Fibroblast of pulmonary artery (primary cell): ENCODE data around the gene PGM2L1.

Experiments
- DNase-seq: peaks from one replicate; pipeline ENCODE4 v3.0.0-alpha.2; 2010; ENCODE audit warnings: low read depth
- H3K4me3 ChIP-seq: replicated peaks from 2 replicates; pipeline ENCODE4 v1.5.1; 2011; ENCODE audit warnings: low read depth, mild to moderate bottlenecking, control low read depth, low read length, moderate library complexity
- TF ChIP-seq, protein P1 (sequence below): IDR thresholded peaks from 2 replicates; pipeline ENCODE4 v1.5.1; 2011; ENCODE audit warnings: mild to moderate bottlenecking, control low read depth, low read length, inconsistent platforms; ENCODE audit errors: missing control alignments

PGM2L1 gene

DNA sequence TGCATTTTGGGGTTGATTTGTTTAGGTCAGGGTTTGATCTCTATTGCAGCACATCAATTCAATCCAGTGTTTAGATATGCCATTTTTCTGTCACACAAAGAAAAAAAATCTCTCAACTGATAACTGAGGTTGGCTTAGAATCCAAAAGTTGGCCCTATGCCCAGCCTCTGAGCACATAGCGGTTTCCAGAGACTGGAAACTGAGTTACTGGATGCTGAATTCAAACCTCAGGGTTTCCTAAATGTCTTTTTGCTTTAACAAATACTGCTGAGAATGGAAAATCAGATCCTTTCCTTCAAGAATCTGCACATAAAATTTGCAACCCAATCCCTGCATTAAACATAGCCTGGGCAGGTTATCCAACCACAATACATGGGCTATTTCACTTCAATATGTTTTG, 90.8 kb downstream of the PGM2L1 start:
- TF ChIP-seq, protein P1, sequence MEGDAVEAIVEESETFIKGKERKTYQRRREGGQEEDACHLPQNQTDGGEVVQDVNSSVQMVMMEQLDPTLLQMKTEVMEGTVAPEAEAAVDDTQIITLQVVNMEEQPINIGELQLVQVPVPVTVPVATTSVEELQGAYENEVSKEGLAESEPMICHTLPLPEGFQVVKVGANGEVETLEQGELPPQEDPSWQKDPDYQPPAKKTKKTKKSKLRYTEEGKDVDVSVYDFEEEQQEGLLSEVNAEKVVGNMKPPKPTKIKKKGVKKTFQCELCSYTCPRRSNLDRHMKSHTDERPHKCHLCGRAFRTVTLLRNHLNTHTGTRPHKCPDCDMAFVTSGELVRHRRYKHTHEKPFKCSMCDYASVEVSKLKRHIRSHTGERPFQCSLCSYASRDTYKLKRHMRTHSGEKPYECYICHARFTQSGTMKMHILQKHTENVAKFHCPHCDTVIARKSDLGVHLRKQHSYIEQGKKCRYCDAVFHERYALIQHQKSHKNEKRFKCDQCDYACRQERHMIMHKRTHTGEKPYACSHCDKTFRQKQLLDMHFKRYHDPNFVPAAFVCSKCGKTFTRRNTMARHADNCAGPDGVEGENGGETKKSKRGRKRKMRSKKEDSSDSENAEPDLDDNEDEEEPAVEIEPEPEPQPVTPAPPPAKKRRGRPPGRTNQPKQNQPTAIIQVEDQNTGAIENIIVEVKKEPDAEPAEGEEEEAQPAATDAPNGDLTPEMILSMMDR: no peak
- H3K4me3 ChIP-seq: no peak overlapping the region
- DNase-seq: peak; percentile 73

DNA sequence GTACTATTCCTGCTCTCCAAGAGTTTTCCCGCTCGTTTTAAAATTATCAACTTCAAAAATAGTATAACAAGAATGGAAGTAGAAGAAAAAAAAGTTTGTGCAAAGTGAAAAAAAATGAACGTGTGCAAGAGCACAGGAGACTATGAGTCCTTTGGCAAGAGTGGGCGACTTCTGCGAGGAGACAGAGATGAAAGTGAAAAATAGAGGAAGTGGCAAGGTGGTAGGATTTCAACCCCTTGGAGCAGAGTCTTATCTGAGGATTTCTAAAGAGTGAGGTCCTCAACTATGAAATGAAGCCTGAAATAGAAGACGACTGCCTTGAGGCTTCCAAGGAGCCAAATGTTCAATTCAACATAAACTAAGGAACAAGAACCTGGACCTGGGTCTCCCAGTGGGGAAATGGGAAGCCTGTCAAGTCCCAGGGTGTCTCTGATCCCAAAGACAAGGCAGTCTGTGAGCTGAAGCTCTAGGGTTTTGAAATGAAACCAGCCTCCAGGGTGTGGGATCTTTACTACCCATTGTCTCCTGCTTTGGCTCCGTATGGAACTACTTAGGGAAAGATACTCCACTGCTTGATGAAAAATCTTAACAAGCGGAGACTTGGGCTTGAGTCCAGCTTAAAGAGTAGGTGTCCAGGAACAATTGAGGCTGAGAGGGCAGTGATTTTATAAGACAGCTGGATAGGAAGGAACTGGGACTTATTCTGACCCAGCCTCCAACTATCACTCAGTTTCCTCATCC, 91.6 kb downstream of the PGM2L1 start:
- TF ChIP-seq, protein P1: no peak
- no peak overlapping the region for H3K4me3 ChIP-seq
- no peak for DNase-seq

DNA sequence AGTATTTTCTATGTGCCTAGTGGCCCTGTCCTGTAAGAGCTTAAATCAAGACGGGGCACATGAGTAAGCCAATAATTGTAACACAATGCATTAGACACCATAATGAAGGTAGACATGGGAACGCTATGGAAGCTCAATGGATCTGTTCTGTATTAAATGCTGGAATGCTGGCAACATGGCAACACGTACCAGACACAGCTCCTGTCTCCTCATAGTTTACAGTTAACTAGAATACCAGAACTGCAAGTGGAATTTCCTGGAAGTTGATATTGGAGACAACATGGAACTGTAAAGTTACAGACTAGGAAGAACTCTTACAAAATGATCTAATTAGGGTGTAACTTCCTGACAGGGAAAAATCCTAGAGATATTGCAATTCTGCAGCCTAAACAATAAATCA, 99.2 kb downstream of the PGM2L1 start:
- H3K4me3 ChIP-seq: no peak overlapping the region
- no peak for DNase-seq
- TF ChIP-seq, protein P1: no peak

DNA sequence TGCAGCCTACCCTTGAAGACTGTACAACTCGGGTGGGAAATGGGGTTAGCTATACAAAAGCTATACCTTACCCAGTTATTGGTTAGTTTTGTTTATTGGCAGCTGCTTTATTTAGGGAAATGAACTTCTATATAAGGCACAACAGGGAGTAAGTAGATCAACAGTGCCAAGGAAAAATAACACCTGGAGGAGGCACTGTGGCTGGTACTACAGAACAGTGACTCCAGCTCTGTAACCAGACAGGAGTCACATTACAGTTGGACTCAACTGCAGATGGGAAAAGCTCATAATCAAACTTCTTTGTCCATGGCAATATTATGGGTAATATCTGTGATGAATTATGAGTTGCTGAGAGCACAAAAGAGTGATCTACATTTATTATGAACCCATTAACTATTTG, 100.7 kb downstream of the PGM2L1 start:
- H3K4me3 ChIP-seq: no peak overlapping the region
- TF ChIP-seq, protein P1: no peak
- DNase-seq: no peak

DNA sequence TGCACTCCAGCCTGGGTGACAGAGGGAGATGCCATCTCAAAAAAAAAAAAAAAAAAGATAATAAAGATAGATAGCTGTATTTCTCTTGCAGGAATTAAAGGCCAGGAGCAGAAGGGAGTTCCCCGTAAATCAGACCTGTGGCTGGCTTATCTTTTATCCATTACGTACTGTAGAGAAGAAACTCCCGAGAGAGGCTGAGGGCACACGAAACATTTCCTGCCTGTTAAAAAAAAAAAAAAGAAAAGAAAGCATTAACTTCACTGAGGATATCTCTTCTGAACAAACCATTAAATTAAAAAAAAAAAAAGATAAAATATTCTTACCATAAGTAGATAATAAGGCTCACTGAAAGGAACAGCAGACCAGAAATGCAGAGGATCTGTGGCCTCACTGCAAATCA, 109.3 kb downstream of the PGM2L1 start:
- no peak overlapping the region for H3K4me3 ChIP-seq
- DNase-seq: peak; percentile 73
- TF ChIP-seq, protein P1: no peak

DNA sequence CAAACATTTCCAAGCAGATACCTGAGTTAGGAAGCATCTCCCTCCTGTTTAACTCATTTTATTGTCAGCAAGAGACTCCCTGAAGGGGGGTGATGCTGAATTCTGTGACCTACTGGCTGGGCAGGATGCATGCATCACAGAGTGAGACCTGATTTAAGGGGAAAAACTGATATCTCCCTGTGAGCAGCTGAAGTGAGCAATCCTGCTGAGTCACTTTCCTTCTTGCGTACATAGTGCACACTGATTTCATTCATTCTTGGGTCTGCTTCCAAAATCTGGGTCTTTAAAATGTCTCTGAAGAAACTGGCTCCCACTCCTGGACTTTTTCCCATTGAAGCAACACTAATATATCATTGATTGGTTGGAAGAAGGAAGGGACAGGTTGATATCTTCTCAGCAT, 110.1 kb downstream of the PGM2L1 start:
- DNase-seq: peak; percentile 98
- TF ChIP-seq, protein P1: no peak

DNA sequence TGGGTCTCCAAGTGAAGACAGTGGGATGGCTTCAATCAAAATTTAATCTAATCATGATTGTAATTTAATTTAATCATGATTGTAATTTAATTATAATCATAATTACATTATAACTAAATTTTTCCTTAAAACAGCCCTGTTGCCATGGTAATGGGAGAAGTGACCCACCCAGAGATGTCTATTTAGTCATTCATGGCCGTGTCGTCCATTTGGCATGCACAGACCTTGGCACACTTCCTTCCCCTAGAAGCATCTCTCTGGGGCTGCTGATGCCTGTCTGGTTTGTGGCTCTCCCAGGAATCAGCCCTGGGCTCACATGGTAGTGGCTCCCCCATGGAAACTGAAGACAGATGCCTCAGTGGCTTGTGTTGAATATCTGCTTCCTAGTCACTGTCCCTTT, 113.8 kb downstream of the PGM2L1 start:
- no peak overlapping the region for H3K4me3 ChIP-seq
- TF ChIP-seq, protein P1: no peak
- DNase-seq: no peak

More for the DNA sequence above, 110.1 kb downstream of the PGM2L1 start:
- H3K4me3 ChIP-seq: no peak overlapping the region
